ENCODE results near the gene MASP1. TPM values are rescaled to one million over a fixed set of nuclear protein-coding genes. Genes with fewer than 3 reads are reported as not detected.

The MASP1 gene
- total and polyA plus RNA-seq, 7 experiments from 2014 or later = not detected

GRCh38 chr3:187290503-187290902, 1.0 kb downstream of the MASP1 start:
- ChIA-PET CTCF (no interaction called here), POLR2A (no interaction called here)
- H3K36me3 ChIP-seq (ENCODE audit: control insufficient read depth in 2 of 3, insufficient read depth in 3 of 3, low read length in 3 of 3) = no peaks in the 10 kb centered on the region
- no peaks in the 10 kb centered on the region for H3K36me3 Mint-ChIP-seq
- ATAC-seq (no peak), DNase-seq (no peak)
- H3K4me1 Mint-ChIP-seq = no peaks in the 10 kb centered on the region
- H3K9me3 Mint-ChIP-seq = no peaks in the 10 kb centered on the region
- no peaks in the 10 kb centered on the region for H3K9me3 ChIP-seq (ENCODE audit: control insufficient read depth in 2 of 3, low read length in 3 of 3)
- no peak overlapping the region for H3K4me3 Mint-ChIP-seq
- no peak overlapping the region for H3K27ac Mint-ChIP-seq
- peaks cover 12 to 42% (median 32%) of the 10 kb centered on the region in 5 donors for H3K27me3 Mint-ChIP-seq
- no peaks in the 10 kb centered on the region for H3K4me1 ChIP-seq (ENCODE audit: control insufficient read depth in 2 of 2, insufficient read depth in 2 of 2, low read length in 2 of 2)
- no peaks in the 10 kb centered on the region for H3K27me3 ChIP-seq (ENCODE audit: control insufficient read depth in 2 of 2, insufficient read depth in 2 of 2, low read length in 2 of 2)
- no peak overlapping the region for H3K4me3 ChIP-seq (ENCODE audit: low read length)
- intact Hi-C loops (cut with micrococcal nuclease) = no loop called here
- H3K27ac ChIP-seq (ENCODE audit: low read depth, low read length) = no peak overlapping the region

DNA sequence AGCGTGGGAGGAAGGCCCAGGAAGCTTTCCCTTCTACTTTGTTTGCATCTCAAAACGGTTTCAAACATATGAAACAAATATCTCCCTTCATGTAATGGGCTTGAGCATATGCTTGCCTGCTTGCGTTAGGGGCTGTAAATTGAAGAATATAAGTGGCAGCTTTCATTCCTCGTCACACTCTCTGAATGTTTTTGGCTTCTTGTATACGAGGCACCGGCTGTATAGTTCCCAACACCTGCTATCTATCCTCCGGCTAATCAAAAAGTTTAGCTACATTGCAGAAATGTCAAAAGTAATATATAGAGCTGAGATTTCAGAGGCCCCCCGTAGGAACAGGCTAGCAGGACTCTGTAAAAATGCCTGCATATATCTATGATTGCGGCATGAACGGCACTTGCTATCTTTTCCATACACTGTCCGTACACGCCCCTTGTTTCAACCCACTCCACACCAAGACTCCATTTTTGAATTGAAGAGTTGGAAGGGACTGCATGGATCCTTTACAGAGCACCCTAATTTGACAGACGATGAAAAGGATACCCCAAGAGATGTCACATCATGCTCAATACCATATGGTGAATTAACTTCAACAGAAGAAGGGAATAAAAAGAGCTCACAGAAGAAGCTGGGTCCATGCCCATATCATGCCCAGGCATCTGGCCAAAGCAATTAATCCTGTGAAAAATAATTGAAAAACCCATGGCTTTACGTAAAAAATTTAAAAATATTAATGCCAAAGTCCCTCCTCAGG, 2.5 kb downstream of the MASP1 start:
- Histone ChIP-seq H3K27me3 (ENCODE audit: control insufficient read depth in 2 of 2, insufficient read depth in 2 of 2, low read length in 2 of 2) (no peaks in the 10 kb centered on the region), H3K9me3 (ENCODE audit: control insufficient read depth in 2 of 3, low read length in 3 of 3) (no peaks in the 10 kb centered on the region), H3K27ac (ENCODE audit: low read depth, low read length) (no peak overlapping the region), H3K4me3 (ENCODE audit: low read length) (no peak overlapping the region), H3K36me3 (ENCODE audit: control insufficient read depth in 2 of 3, insufficient read depth in 3 of 3, low read length in 3 of 3) (no peaks in the 10 kb centered on the region), H3K4me1 (ENCODE audit: control insufficient read depth in 2 of 2, insufficient read depth in 2 of 2, low read length in 2 of 2) (no peaks in the 10 kb centered on the region)
- ATAC-seq = no peak
- Mint-ChIP-seq H3K36me3 (no peaks in the 10 kb centered on the region), H3K4me1 (no peaks in the 10 kb centered on the region), H3K27ac (no peak overlapping the region), H3K27me3 (peaks cover 12 to 43% (median 36%) of the 10 kb centered on the region in 5 donors), H3K9me3 (no peaks in the 10 kb centered on the region), H3K4me3 (no peak overlapping the region)
- CTCF ChIA-PET = interaction anchor here (0.9 kb wide), 1 partner anchor 11 kb away, joined by 3 read pairs; no protein-coding TSS in a partner anchor
- DNase-seq = no peak
- intact Hi-C loops (cut with micrococcal nuclease) = no loop called here
- POLR2A ChIA-PET = no interaction called here

DNA sequence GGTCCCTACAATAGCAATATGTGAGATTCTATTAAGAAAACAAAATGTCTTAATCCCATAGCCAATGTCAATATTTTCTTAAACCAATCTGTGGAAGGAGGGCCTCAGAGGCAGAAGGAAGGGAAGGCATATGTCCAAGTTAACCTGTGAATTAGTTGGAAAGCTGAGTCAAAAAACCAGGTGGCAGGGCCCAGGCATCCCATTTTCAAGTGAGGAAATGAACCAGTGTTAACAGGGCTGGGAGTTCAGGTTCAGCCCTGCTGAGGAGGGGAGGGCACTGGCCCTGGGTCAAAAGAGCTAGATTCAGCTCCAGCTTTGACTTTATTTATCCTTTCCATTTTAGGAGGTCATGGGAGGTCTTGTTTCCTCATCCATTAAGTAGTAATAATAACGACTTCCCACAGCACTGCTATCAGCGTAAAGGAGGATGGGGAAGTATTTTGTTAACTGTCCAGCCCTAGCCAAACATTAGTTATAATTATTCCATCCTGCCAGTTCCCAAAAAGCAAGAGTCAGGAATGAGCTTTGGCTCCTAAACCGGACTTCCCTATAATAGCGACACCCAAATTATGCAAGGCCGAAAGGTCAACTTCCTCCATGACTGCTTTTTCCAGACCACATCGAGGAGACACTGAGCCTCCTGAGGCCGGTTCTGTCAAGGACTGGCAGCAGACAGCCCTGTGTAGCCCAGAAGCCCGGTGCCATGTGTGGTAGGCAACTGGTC, 3.2 kb downstream of the MASP1 start:
- intact Hi-C loops (cut with micrococcal nuclease) = no loop called here
- H3K4me3 Mint-ChIP-seq = no peak overlapping the region
- ChIA-PET POLR2A (no interaction called here), CTCF (no interaction called here)
- no peak overlapping the region for H3K27ac Mint-ChIP-seq
- no peaks in the 10 kb centered on the region for H3K4me1 Mint-ChIP-seq
- no peaks in the 10 kb centered on the region for H3K36me3 Mint-ChIP-seq
- Histone ChIP-seq H3K4me3 (ENCODE audit: low read length) (no peak overlapping the region), H3K27ac (ENCODE audit: low read depth, low read length) (no peak overlapping the region), H3K36me3 (ENCODE audit: control insufficient read depth in 2 of 3, insufficient read depth in 3 of 3, low read length in 3 of 3) (no peaks in the 10 kb centered on the region), H3K27me3 (ENCODE audit: control insufficient read depth in 2 of 2, insufficient read depth in 2 of 2, low read length in 2 of 2) (no peaks in the 10 kb centered on the region), H3K9me3 (ENCODE audit: control insufficient read depth in 2 of 3, low read length in 3 of 3) (no peaks in the 10 kb centered on the region), H3K4me1 (ENCODE audit: control insufficient read depth in 2 of 2, insufficient read depth in 2 of 2, low read length in 2 of 2) (no peaks in the 10 kb centered on the region)
- ATAC-seq = no peak
- H3K27me3 Mint-ChIP-seq = peaks cover 12 to 40% (median 36%) of the 10 kb centered on the region in 5 donors
- no peak for DNase-seq
- no peaks in the 10 kb centered on the region for H3K9me3 Mint-ChIP-seq

- Histone ChIP-seq H3K4me3 (ENCODE audit: low read length) (no peak overlapping the region), H3K27me3 (ENCODE audit: control insufficient read depth in 2 of 2, insufficient read depth in 2 of 2, low read length in 2 of 2) (no peaks in the 10 kb centered on the region), H3K36me3 (ENCODE audit: control insufficient read depth in 2 of 3, insufficient read depth in 3 of 3, low read length in 3 of 3) (no peaks in the 10 kb centered on the region), H3K9me3 (ENCODE audit: control insufficient read depth in 2 of 3, low read length in 3 of 3) (no peaks in the 10 kb centered on the region), H3K4me1 (ENCODE audit: control insufficient read depth in 2 of 2, insufficient read depth in 2 of 2, low read length in 2 of 2) (no peaks in the 10 kb centered on the region), H3K27ac (ENCODE audit: low read depth, low read length) (no peak overlapping the region)
- no peak for ATAC-seq
- intact Hi-C loops (cut with micrococcal nuclease) = no loop called here
- POLR2A ChIA-PET = no interaction called here
- Mint-ChIP-seq H3K4me1 (no peaks in the 10 kb centered on the region), H3K27ac (no peak overlapping the region), H3K4me3 (no peak overlapping the region), H3K27me3 (peaks cover 12 to 36% (median 32%) of the 10 kb centered on the region in 5 donors), H3K36me3 (no peaks in the 10 kb centered on the region), H3K9me3 (no peaks in the 10 kb centered on the region)
- CTCF ChIA-PET = no interaction called here
- no peak for DNase-seq
These were observed 4.3 kb downstream of the MASP1 start for GRCh38 chr3:187287256-187287655.

DNA sequence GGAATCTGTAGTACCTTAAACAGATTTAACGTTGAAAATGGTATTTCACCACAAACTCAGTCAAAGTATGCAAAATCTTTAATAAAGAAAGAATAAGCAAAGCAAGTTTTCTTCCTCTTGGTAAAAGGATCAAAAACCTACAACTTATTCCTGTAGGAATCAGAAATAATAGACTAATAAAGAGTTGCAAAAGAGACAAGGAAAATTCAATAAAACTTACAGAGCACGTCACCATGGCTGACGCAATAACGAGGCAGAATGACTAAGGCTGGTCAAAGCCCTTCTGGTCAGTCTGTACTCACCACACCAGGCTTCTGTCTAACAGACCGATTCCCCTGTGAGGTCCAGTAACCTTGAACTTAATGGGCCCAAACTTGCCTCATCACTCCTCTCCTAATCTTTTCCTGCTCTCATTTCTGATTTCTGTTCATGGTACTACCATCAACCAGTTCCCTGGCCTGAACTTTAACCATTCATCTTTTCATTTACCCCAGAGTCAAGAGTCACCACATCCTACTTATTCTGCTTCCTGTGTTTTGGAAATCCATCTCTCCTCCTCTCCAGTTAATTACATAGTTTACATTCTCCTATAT, 5.0 kb downstream of the MASP1 start:
- Histone ChIP-seq H3K27me3 (ENCODE audit: control insufficient read depth in 2 of 2, insufficient read depth in 2 of 2, low read length in 2 of 2) (no peaks in the 10 kb centered on the region), H3K4me1 (ENCODE audit: control insufficient read depth in 2 of 2, insufficient read depth in 2 of 2, low read length in 2 of 2) (no peaks in the 10 kb centered on the region), H3K27ac (ENCODE audit: low read depth, low read length) (no peak overlapping the region), H3K9me3 (ENCODE audit: control insufficient read depth in 2 of 3, low read length in 3 of 3) (no peaks in the 10 kb centered on the region), H3K4me3 (ENCODE audit: low read length) (no peak overlapping the region), H3K36me3 (ENCODE audit: control insufficient read depth in 2 of 3, insufficient read depth in 3 of 3, low read length in 3 of 3) (no peaks in the 10 kb centered on the region)
- DNase-seq (no peak), ATAC-seq (no peak)
- Mint-ChIP-seq H3K27ac (no peak overlapping the region), H3K9me3 (no peaks in the 10 kb centered on the region), H3K4me1 (no peaks in the 10 kb centered on the region), H3K4me3 (no peak overlapping the region), H3K27me3 (peaks cover 12 to 32% (median 28%) of the 10 kb centered on the region in 5 donors), H3K36me3 (no peaks in the 10 kb centered on the region)
- intact Hi-C loops (cut with micrococcal nuclease) = no loop called here
- ChIA-PET POLR2A (no interaction called here), CTCF (no interaction called here)

GRCh38 chr3:187281191-187281714, 10.3 kb downstream of the MASP1 start:
- intact Hi-C loops (cut with micrococcal nuclease) = no loop called here
- DNase-seq (no peak), ATAC-seq (no peak)
- no peaks in the 10 kb centered on the region for H3K4me1 ChIP-seq (ENCODE audit: control insufficient read depth in 2 of 2, insufficient read depth in 2 of 2, low read length in 2 of 2)
- H3K36me3 Mint-ChIP-seq = no peaks in the 10 kb centered on the region
- H3K4me1 Mint-ChIP-seq = no peaks in the 10 kb centered on the region
- peaks cover 0 to 15% (median 5%) of the 10 kb centered on the region in 5 donors for H3K27me3 Mint-ChIP-seq
- no peak overlapping the region for H3K4me3 ChIP-seq (ENCODE audit: low read length)
- ChIA-PET CTCF (no interaction called here), POLR2A (no interaction called here)
- no peaks in the 10 kb centered on the region for H3K36me3 ChIP-seq (ENCODE audit: control insufficient read depth in 2 of 3, insufficient read depth in 3 of 3, low read length in 3 of 3)
- peak overlapping the region in 1 of 9 donors; percentile 23 for H3K27ac Mint-ChIP-seq
- no peaks in the 10 kb centered on the region for H3K9me3 Mint-ChIP-seq
- H3K27me3 ChIP-seq (ENCODE audit: control insufficient read depth in 2 of 2, insufficient read depth in 2 of 2, low read length in 2 of 2) = no peaks in the 10 kb centered on the region
- H3K9me3 ChIP-seq (ENCODE audit: control insufficient read depth in 2 of 3, low read length in 3 of 3) = no peaks in the 10 kb centered on the region
- no peak overlapping the region for H3K4me3 Mint-ChIP-seq
- no peak overlapping the region for H3K27ac ChIP-seq (ENCODE audit: low read depth, low read length)

Data from naive thymus-derived CD4-positive, alpha-beta T cell (primary cell).